HG03558 (cell line): ENCODE results near the gene TTC27.
"Not testable (repeated sequence)": the region's sequence is repeated elsewhere in the genome, so short reads cannot be mapped to it uniquely, and the experiment has no call there.

Experiments used
- ATAC-seq: cut with Tn5 transposase; IDR thresholded peaks from one replicate; pipeline ENCODE4 v1.9.1; 2021; ENCODE audit warnings: moderate number of reproducible peaks; ENCODE audit not compliant: unreplicated experiment; ENCODE audit errors: extremely low read depth

The TTC27 gene

GRCh38 chr2:32750880-32751279, 123.0 kb downstream of the TTC27 start:
- ATAC-seq = no peak

GRCh38 chr2:32752205-32752604, 124.4 kb downstream of the TTC27 start:
- no peak for ATAC-seq

GRCh38 chr2:32752952-32753351, 125.1 kb downstream of the TTC27 start:
- no peak for ATAC-seq

GRCh38 chr2:32754676-32755075, 126.8 kb downstream of the TTC27 start:
- ATAC-seq = not testable (repeated sequence)

GRCh38 chr2:32755666-32756065, 127.8 kb downstream of the TTC27 start:
- no peak for ATAC-seq

GRCh38 chr2:32756074-32756727, 128.4 kb downstream of the TTC27 start:
- ATAC-seq = no peak

GRCh38 chr2:32758232-32758631, 130.4 kb downstream of the TTC27 start:
- no peak for ATAC-seq

GRCh38 chr2:32760628-32761027, 132.8 kb downstream of the TTC27 start:
- ATAC-seq = no peak

- ATAC-seq = no peak
Observed at GRCh38 chr2:32768387-32769174, 140.7 kb downstream of the TTC27 start.

GRCh38 chr2:32770360-32770759, 142.5 kb downstream of the TTC27 start:
- no peak for ATAC-seq

- ATAC-seq = no peak
Observed at GRCh38 chr2:32772638-32773447, 145.0 kb downstream of the TTC27 start.

GRCh38 chr2:32773448-32773808, 145.6 kb downstream of the TTC27 start:
- ATAC-seq = no peak

- no peak for ATAC-seq
Observed at GRCh38 chr2:32775954-32776353, 148.1 kb downstream of the TTC27 start.

GRCh38 chr2:32777714-32778113, 149.9 kb downstream of the TTC27 start:
- no peak for ATAC-seq

GRCh38 chr2:32780961-32781360, 153.1 kb downstream of the TTC27 start:
- ATAC-seq = no peak

- no peak for ATAC-seq
Observed at GRCh38 chr2:32783469-32783868, 155.6 kb downstream of the TTC27 start.

GRCh38 chr2:32783933-32784332, 156.1 kb downstream of the TTC27 start:
- ATAC-seq = no peak

- no peak for ATAC-seq
Observed at GRCh38 chr2:32787207-32787606, 159.4 kb downstream of the TTC27 start.

GRCh38 chr2:32788114-32788513, 160.3 kb downstream of the TTC27 start:
- ATAC-seq = no peak

- ATAC-seq = no peak
Observed at GRCh38 chr2:32792416-32792815, 164.6 kb downstream of the TTC27 start.

- no peak for ATAC-seq
Observed at GRCh38 chr2:32798829-32799228, 171.0 kb downstream of the TTC27 start.
